ENCODE data around the gene FOXO3. TPM values are rescaled to one million over a fixed set of nuclear protein-coding genes. Genes with fewer than 3 reads are reported as not detected.

The FOXO3 gene
- total and polyA plus RNA-seq, 2 donors (not counting 3 experiments of a cell fraction or from before 2014, with no cell fraction given) = 14.4 to 16.9 TPM

GRCh38 chr6:108733051-108733450, 172.3 kb downstream of the FOXO3 start:
- no TSS peak for BruUV-seq (replicated peaks)
- H3K4me2 ChIP-seq (ENCODE audit: insufficient read depth, low read length) = no peak overlapping the region

More at GRCh38 chr6:108733051-108733450, 172.3 kb downstream of the FOXO3 start:
- Histone ChIP-seq H3K27ac (ENCODE audit: insufficient read depth, low read depth, low read length) (no peak overlapping the region), H3K27me3 (ENCODE audit: control insufficient read depth in 2 of 2, insufficient read depth in 2 of 2, low read length in 2 of 2) (peaks cover 0 to 3% of the 10 kb centered on the region in 2 experiments), H3K9me1 (replicated peaks; ENCODE audit: control insufficient read depth, extremely low read depth, insufficient read depth, low read length) (no peaks in the 10 kb centered on the region), H3K9me3 (replicated peaks; ENCODE audit: control insufficient read depth, insufficient read depth, low read length) (no peaks in the 10 kb centered on the region), H2AFZ (ENCODE audit: low read depth, low read length) (no peak overlapping the region), H3K36me3 (ENCODE audit: control insufficient read depth in 2 of 2, extremely low read depth in 1 of 2, insufficient read depth in 2 of 2, low read length in 2 of 2) (no peaks in the 10 kb centered on the region), H3K9ac (replicated peaks; ENCODE audit: extremely low read depth, insufficient read depth, low read length) (no peak overlapping the region), H3K4me3 (replicated peaks in 1 of 3; ENCODE audit: insufficient read depth in 1 of 3, low read depth in 1 of 3, low read length in 3 of 3) (no peak overlapping the region), H3K4me1 (ENCODE audit: control insufficient read depth, extremely low read depth, insufficient read depth, low read length) (peaks cover 16% of the 10 kb centered on the region), H4K20me1 (replicated peaks; ENCODE audit: control insufficient read depth, extremely low read depth, insufficient read depth, low read length) (no peaks in the 10 kb centered on the region), H3K79me2 (ENCODE audit: control insufficient read depth, insufficient read depth, low read length) (no peaks in the 10 kb centered on the region)
- ChIA-PET POLR2A (no interaction called here), CTCF (interaction anchor here (1.3 kb wide), 1 partner anchor 18 kb away, joined by 4 read pairs; no protein-coding TSS in a partner anchor)
- FAIRE-seq = no peak
- dilution Hi-C loops (cut with MboI; ENCODE audit: extremely low pct_ligation_motif_present, low sequenced_read_pairs) = no loop called here
- TF ChIP-seq FOS (IDR thresholded peaks at IDR 0.05; ENCODE audit: borderline replicate concordance, insufficient read depth, low read length) = no peak
- TF ChIP-seq POLR2AphosphoS5 (IDR thresholded peaks at IDR 0.05; ENCODE audit: insufficient read depth, low read depth, low read length) = no peak
- TF ChIP-seq JUN (IDR thresholded peaks at IDR 0.05; ENCODE audit: borderline replicate concordance, insufficient read depth, insufficient read length, low read depth) = no peak
- TF ChIP-seq MAX (IDR thresholded peaks at IDR 0.05; ENCODE audit: insufficient read depth, insufficient read length) = no peak
- no peak for TF ChIP-seq CTCF (IDR thresholded peaks at IDR 0.05; ENCODE audit: extremely low read depth in 1 of 2, insufficient read depth in 1 of 2, low read depth in 1 of 2, low read length in 2 of 2)
- no peak for TF ChIP-seq EZH2 (IDR thresholded peaks at IDR 0.05; ENCODE audit: borderline replicate concordance, low read depth, low read length, severe bottlenecking)
- TF ChIP-seq POLR2A (IDR thresholded peaks at IDR 0.05; ENCODE audit: low read depth, low read length) = no peak
- no peak for TF ChIP-seq MYC (IDR thresholded peaks at IDR 0.05; ENCODE audit: low read depth, low read length)
- no peak for TF ChIP-seq GATA2 (IDR thresholded peaks at IDR 0.05; ENCODE audit: insufficient read depth, insufficient read length, low read depth, low read length)
- no peak for DNase-seq (ENCODE audit: low read depth, low spot score)
- intact Hi-C loops (cut with micrococcal nuclease) = no loop called here
